HEK293 (cell line): ENCODE results near the gene TMCC1.

Experiments used
- CTCF ChIA-PET: fragments of 350-600 bp; formaldehyde crosslinking; extraction: SDS; loops from one replicate; lab custom pipeline; 2021; ENCODE audit warnings: antibody characterized with exemption; lab: Yijun Ruan, JAX
- POLR2A ChIA-PET: fragments of 300-600 bp; formaldehyde crosslinking; extraction: SDS; loops from one replicate; lab custom pipeline; 2020; ENCODE audit warnings: antibody characterized with exemption, inconsistent platforms; lab: Yijun Ruan, JAX
- H3K27ac ChIP-seq: fragments of 200-500 bp; sonication (Bioruptor generic); 2 replicates; pipeline ENCODE4 v1.5.1; 2014; ENCODE audit warnings: low read depth, low read length, control low read depth, inconsistent platforms; ENCODE audit errors: extremely low read depth
- H3K36me3 ChIP-seq, 2 experiments: fragments of 200-500 bp in 1 of 2; sonication (Bioruptor generic) in 1 of 2; 1 replicate in 1 of 2; 2 replicates in 1 of 2; pipeline ENCODE4 v1.5.1; 2014 to 2017; ENCODE audit warnings: inconsistent platforms in 2 of 2, low read length in 2 of 2; ENCODE audit not compliant: control insufficient read depth in 2 of 2, insufficient read depth in 1 of 2
- H3K4me1 ChIP-seq: fragments of 200-500 bp; sonication (Bioruptor generic); 2 replicates; pipeline ENCODE4 v1.5.1; 2014; ENCODE audit warnings: mild to moderate bottlenecking, low read length, inconsistent platforms; ENCODE audit not compliant: control insufficient read depth, insufficient read depth
- H3K4me3 ChIP-seq: 2 replicates; pipeline ENCODE4 v1.5.1; 2011; ENCODE audit warnings: low read depth, mild to moderate bottlenecking, control low read depth, low read length, moderate library complexity
- H3K9me3 ChIP-seq: fragments of 200-500 bp; sonication (Bioruptor generic); 2 replicates; pipeline ENCODE4 v1.5.1; 2014; ENCODE audit warnings: low read depth, low read length, inconsistent platforms; ENCODE audit not compliant: control insufficient read depth, insufficient read depth
- ELK4 ChIP-seq: IDR thresholded peaks from 2 replicates; pipeline ENCODE4 v1.6.1; 2011; ENCODE audit warnings: mild to moderate bottlenecking, low read depth, low read length, borderline replicate concordance
- INSM2 ChIP-seq: fragments of 450-650 bp; formaldehyde crosslinking; IDR thresholded peaks from 2 replicates; pipeline ENCODE4 v1.5.1; 2016; ENCODE audit warnings: missing biosample characterization, missing genetic modification characterization
- MEIS1 ChIP-seq: sonication (generic); formaldehyde crosslinking; IDR thresholded peaks from 2 replicates; pipeline ENCODE4 v1.8.1; 2022; ENCODE audit warnings: missing genetic modification reagents, mild to moderate bottlenecking, borderline replicate concordance
- MYNN ChIP-seq: fragments of 450-650 bp; formaldehyde crosslinking; IDR thresholded peaks from 2 replicates; pipeline ENCODE4 v1.5.1; 2016; ENCODE audit warnings: missing biosample characterization, missing genetic modification characterization, borderline replicate concordance
- OVOL3 ChIP-seq: fragments of 450-650 bp; formaldehyde crosslinking; IDR thresholded peaks from 2 replicates; pipeline ENCODE4 v1.5.1; 2016; ENCODE audit warnings: missing biosample characterization, missing genetic modification characterization
- RBAK ChIP-seq: fragments of 450-650 bp; formaldehyde crosslinking; IDR thresholded peaks from 2 replicates; pipeline ENCODE4 v1.5.1; 2016; ENCODE audit warnings: missing biosample characterization, missing genetic modification characterization
- SCRT2 ChIP-seq: fragments of 450-650 bp; formaldehyde crosslinking; IDR thresholded peaks from 2 replicates; pipeline ENCODE4 v1.5.1; 2016; ENCODE audit warnings: missing biosample characterization, missing genetic modification characterization
- SP7 ChIP-seq: fragments of 450-650 bp; formaldehyde crosslinking; IDR thresholded peaks from 2 replicates; pipeline ENCODE4 v1.5.1; 2016; ENCODE audit warnings: missing biosample characterization, missing genetic modification characterization
- YY1 ChIP-seq: fragments of 450-650 bp; formaldehyde crosslinking; IDR thresholded peaks from 2 replicates; pipeline ENCODE4 v1.5.1; 2018; ENCODE audit warnings: missing biosample characterization, missing genetic modification characterization
- ZBTB49 ChIP-seq: fragments of 450-650 bp; formaldehyde crosslinking; IDR thresholded peaks from 2 replicates; pipeline ENCODE4 v1.5.1; 2016; ENCODE audit warnings: missing biosample characterization, missing genetic modification characterization, low read depth
- ZFHX2 ChIP-seq: fragments of 450-650 bp; formaldehyde crosslinking; conservative IDR thresholded peaks from 2 replicates; pipeline ENCODE4 v1.5.1; 2016; ENCODE audit warnings: missing biosample characterization, missing genetic modification characterization
- ZNF138 ChIP-seq: fragments of 450-650 bp; formaldehyde crosslinking; IDR thresholded peaks from 2 replicates; pipeline ENCODE4 v1.5.1; 2016; ENCODE audit warnings: missing biosample characterization, missing genetic modification characterization, borderline replicate concordance
- ZNF140 ChIP-seq: fragments of 450-650 bp; formaldehyde crosslinking; IDR thresholded peaks from 2 replicates; pipeline ENCODE4 v1.5.1; 2016; ENCODE audit warnings: missing biosample characterization, missing genetic modification characterization
- ZNF174 ChIP-seq: fragments of 450-650 bp; formaldehyde crosslinking; IDR thresholded peaks from 2 replicates; pipeline ENCODE4 v1.5.0; 2017; ENCODE audit warnings: missing biosample characterization, mild to moderate bottlenecking, missing genetic modification characterization
- ZNF19 ChIP-seq: fragments of 450-650 bp; formaldehyde crosslinking; IDR thresholded peaks from 2 replicates; pipeline ENCODE4; 2016; ENCODE audit warnings: missing biosample characterization, missing genetic modification characterization, low read depth
- ZNF362 ChIP-seq: fragments of 450-650 bp; formaldehyde crosslinking; IDR thresholded peaks from 2 replicates; pipeline ENCODE4 v1.5.1; 2016; ENCODE audit warnings: missing biosample characterization, missing genetic modification characterization
- ZNF391 ChIP-seq: fragments of 450-650 bp; formaldehyde crosslinking; IDR thresholded peaks from 2 replicates; pipeline ENCODE4 v1.5.1; 2016; ENCODE audit warnings: low read depth, missing biosample characterization, missing genetic modification characterization, borderline replicate concordance
- ZNF426 ChIP-seq: fragments of 450-650 bp; formaldehyde crosslinking; IDR thresholded peaks from 2 replicates; pipeline ENCODE4 v1.5.1; 2017; ENCODE audit warnings: missing biosample characterization, missing genetic modification characterization, mild to moderate bottlenecking, inconsistent platforms, moderate library complexity
- ZNF48 ChIP-seq: fragments of 450-650 bp; formaldehyde crosslinking; IDR thresholded peaks from 2 replicates; pipeline ENCODE4 v1.5.1; 2016; ENCODE audit warnings: missing biosample characterization, missing genetic modification characterization
- ZNF580 ChIP-seq: fragments of 450-650 bp; formaldehyde crosslinking; IDR thresholded peaks from 2 replicates; pipeline ENCODE4 v1.5.1; 2016; ENCODE audit warnings: missing biosample characterization, missing genetic modification characterization
- ZNF692 ChIP-seq: fragments of 450-650 bp; formaldehyde crosslinking; IDR thresholded peaks from 2 replicates; pipeline ENCODE4 v1.5.1; 2016; ENCODE audit warnings: missing biosample characterization, missing genetic modification characterization
- ZNF701 ChIP-seq: fragments of 450-650 bp; formaldehyde crosslinking; IDR thresholded peaks from 2 replicates; pipeline ENCODE4 v1.5.1; 2016; ENCODE audit warnings: missing biosample characterization, missing genetic modification characterization

TMCC1 gene

GRCh38 chr3:129662191-129662608 is 231.3 kb downstream of the TMCC1 start:
- TF ChIP-seq ELK4: no peak
- no peak for TF ChIP-seq OVOL3 (tag by site-specific recombination)
- TF ChIP-seq INSM2 (tag by site-specific recombination): no peak
- TF ChIP-seq ZNF138 (tag by site-specific recombination): no peak
- no peak for TF ChIP-seq MEIS1 (CRISPR knock-in tag)
- TF ChIP-seq ZBTB49: no peak
- TF ChIP-seq ZNF426 (tag by site-specific recombination): no peak
- no peak for TF ChIP-seq RBAK (tag by site-specific recombination)
- TF ChIP-seq ZNF48: no peak
- Histone ChIP-seq H3K9me3 (no peaks in the 10 kb centered on the region), H3K36me3 (no peaks in the 10 kb centered on the region), H3K27ac (no peak overlapping the region), H3K4me3 (no peak overlapping the region), H3K4me1 (peaks cover 7% of the 10 kb centered on the region; the same call in 1 of the 2 replicates)
- POLR2A ChIA-PET: no interaction called here
- CTCF ChIA-PET: interaction anchor here (0.7 kb wide), 1 partner anchor 74 kb away, joined by 3 read pairs; no protein-coding TSS in a partner anchor

GRCh38 chr3:129661766-129662165 is 231.7 kb downstream of the TMCC1 start:
- ChIA-PET CTCF (interaction anchor here (0.6 to 0.7 kb wide), 2 partner anchors 40 to 74 kb away, joined by 3 to 4 read pairs; no protein-coding TSS in a partner anchor), POLR2A (no interaction called here)
- H3K27ac ChIP-seq: no peak overlapping the region
- TF ChIP-seq ZNF580 (no peak), ZNF140 (tag by site-specific recombination) (no peak), ZNF701 (tag by site-specific recombination) (no peak), SCRT2 (tag by site-specific recombination) (no peak), ZFHX2 (tag by site-specific recombination) (no peak), MYNN (no peak), YY1 (tag by site-specific recombination) (no peak), ZNF19 (no peak), ZNF174 (tag by site-specific recombination) (no peak), ZNF362 (tag by site-specific recombination) (no peak), ZNF391 (tag by site-specific recombination) (no peak), SP7 (tag by site-specific recombination) (no peak), RBAK (tag by site-specific recombination) (no peak), ZNF692 (tag by site-specific recombination) (no peak)
- H3K9me3 ChIP-seq: no peaks in the 10 kb centered on the region
- peaks cover 7% of the 10 kb centered on the region; the same call in 1 of the 2 replicates for H3K4me1 ChIP-seq
- no peak overlapping the region for H3K4me3 ChIP-seq
- no peaks in the 10 kb centered on the region for H3K36me3 ChIP-seq
